ENCODE results near the gene ATP8B1. TPM values are rescaled to one million over a fixed set of nuclear protein-coding genes. Genes with fewer than 3 reads are reported as not detected.
"Not testable (repeated sequence)": the region's sequence is repeated elsewhere in the genome, so short reads cannot be mapped to it uniquely, and the experiment has no call there.

The ATP8B1 gene
- total RNA-seq, 1 experiment from 2014 or later: 1.1 TPM

- H4K20me1 ChIP-seq (ENCODE audit: control insufficient read depth, insufficient read depth, insufficient read length); H3T11ph ChIP-seq (ENCODE audit: low read length); H3K4ac ChIP-seq (ENCODE audit: low read depth, low read length); H3K56ac ChIP-seq (ENCODE audit: insufficient read length, low read depth, low read length); H3K27me3 ChIP-seq (ENCODE audit: insufficient read depth, low read length); H2BK20ac ChIP-seq (ENCODE audit: low read depth, low read length, poor library complexity, severe bottlenecking); H3K27ac ChIP-seq (ENCODE audit: insufficient read length, low read depth, low read length); H3K23me2 ChIP-seq (ENCODE audit: insufficient read length, low read depth, low read length, poor library complexity, severe bottlenecking); H3K4me1 ChIP-seq (ENCODE audit: insufficient read depth, low read length); H3K79me1 ChIP-seq (ENCODE audit: insufficient read depth, low read depth, low read length, poor library complexity, severe bottlenecking); H3K4me2 ChIP-seq (ENCODE audit: insufficient read depth, insufficient read length, low read length); H3K9ac ChIP-seq (ENCODE audit: extremely low read depth, insufficient read length, low read length); H4K5ac ChIP-seq (ENCODE audit: insufficient read length, low read depth, low read length); H2BK12ac ChIP-seq (ENCODE audit: insufficient read length, low read depth, low read length); H3K4me1 Mint-ChIP-seq; H3K18ac ChIP-seq (ENCODE audit: insufficient read length, low read depth, low read length); H2BK15ac ChIP-seq (ENCODE audit: low read depth, low read length); H3K27ac Mint-ChIP-seq; H3K14ac ChIP-seq (ENCODE audit: insufficient read depth, low read length); H2AFZ ChIP-seq (ENCODE audit: low read length); H4K91ac ChIP-seq (ENCODE audit: insufficient read length, low read depth, low read length); H2BK5ac ChIP-seq (ENCODE audit: insufficient read length, low read length); H4K8ac ChIP-seq (replicated peaks; ENCODE audit: insufficient read length, low read depth, low read length); H3K23ac ChIP-seq (ENCODE audit: insufficient read length, low read depth, low read length); H3K79me2 ChIP-seq (ENCODE audit: insufficient read depth, low read length); H2AK5ac ChIP-seq (ENCODE audit: insufficient read length, low read length); H2BK120ac ChIP-seq (ENCODE audit: low read depth, low read length, poor library complexity, severe bottlenecking); H3K4me3 Mint-ChIP-seq; H3K9me3 Mint-ChIP-seq; DNase-seq; H3K27me3 Mint-ChIP-seq (ENCODE audit: low read depth); H3K9me3 ChIP-seq (ENCODE audit: control insufficient read depth, low read depth, low read length): not testable (repeated sequence)
- H3K36me3 Mint-ChIP-seq (ENCODE audit: insufficient read depth in 1 of 3, low read depth in 3 of 3): peaks cover 16 to 36% (median 26%) of the 10 kb centered on the region in 3 experiments
- no CpG with 5 or more reads among the region's 29 CpGs for WGBS (ENCODE audit: extremely low coverage, insufficient read length, low lambda C conversion rate)
Observed at GRCh38 chr18:57642462-57642861, 160.7 kb downstream of the ATP8B1 start.

All from H9 (cell line).